HG03139 (cell line): ENCODE measurements around the gene TTC21A.

Source experiments
- ATAC-seq: cut with Tn5 transposase; IDR thresholded peaks from one replicate; pipeline ENCODE4 v1.9.1; 2021; ENCODE audit not compliant: unreplicated experiment

TTC21A gene

DNA sequence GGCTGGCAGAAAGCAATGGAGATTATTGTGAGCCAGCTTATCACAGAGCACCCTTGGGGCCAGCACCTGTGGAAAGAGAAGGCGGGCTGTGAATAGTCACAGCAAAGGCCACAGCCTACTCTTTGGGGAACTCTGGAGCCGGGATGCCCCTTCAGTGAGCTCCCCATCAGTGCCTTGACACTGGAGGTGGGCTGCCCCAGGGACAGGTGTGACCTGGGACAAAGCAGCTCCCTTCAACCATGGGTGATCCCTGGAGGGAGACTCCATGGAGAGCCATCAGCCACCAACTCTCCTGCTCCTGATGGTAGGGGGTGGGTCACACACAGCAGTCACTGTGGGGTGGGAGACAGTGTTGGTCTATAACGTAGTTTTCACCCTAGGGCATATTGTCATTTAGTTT lies 5.8 kb downstream of the TTC21A start:
- no peak for ATAC-seq

DNA sequence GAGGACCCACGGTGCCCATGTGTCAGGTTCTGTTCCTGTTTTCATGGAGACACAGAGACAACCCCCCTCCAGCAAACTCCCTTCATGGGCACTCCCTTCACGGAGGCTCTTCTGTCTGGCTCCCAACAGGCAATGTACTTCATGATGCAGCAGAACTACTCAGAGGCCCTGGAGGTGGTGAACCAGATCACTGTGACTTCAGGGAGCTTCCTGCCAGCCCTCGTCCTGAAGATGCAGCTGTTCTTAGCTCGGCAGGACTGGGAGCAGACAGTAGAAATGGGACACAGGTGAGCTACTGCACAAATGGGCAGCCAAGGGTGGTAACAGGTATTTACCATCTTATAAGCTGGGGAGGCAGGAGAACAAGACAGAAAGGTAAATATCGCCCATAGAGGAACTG lies 7.0 kb downstream of the TTC21A start:
- no peak for ATAC-seq

DNA sequence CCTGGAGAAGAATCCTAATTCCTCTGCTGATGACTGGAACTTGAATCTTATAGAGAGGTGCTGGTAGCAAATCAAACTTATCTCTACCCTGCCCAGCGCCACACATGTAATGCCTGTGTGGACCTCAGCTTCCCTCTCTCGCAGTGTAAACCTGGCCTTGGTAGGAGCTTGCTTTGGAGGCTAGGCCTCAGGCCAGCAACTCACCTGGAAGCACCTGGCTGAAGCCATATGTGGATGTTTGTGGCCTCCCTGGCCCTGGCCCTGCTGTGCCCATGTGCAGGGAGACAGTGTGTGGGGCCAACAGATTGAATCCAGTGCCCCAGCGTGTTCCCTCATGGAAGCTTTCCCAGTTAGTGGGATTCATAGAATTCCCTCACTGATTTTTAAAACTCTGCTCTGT lies 8.4 kb downstream of the TTC21A start:
- ATAC-seq: no peak

DNA sequence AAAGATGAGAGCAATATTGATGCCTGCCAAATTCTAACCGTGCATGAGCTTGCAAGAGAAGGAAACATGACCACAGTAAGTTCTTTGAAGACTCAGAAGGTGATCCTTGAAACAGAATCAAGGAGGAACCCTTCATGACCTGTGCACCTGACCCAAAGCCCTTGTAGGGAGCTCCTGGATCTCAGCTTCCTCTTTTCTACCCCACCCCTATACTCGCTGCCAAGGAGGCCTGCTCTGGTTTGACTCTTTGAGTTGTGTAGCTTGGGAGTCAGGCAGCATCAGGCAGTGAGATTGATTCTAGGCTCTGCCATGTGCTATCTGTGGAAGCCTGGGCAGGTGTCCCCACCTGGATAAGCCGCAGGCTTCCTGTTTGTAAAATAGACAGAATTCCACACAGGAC lies 10.6 kb downstream of the TTC21A start:
- ATAC-seq: no peak

DNA sequence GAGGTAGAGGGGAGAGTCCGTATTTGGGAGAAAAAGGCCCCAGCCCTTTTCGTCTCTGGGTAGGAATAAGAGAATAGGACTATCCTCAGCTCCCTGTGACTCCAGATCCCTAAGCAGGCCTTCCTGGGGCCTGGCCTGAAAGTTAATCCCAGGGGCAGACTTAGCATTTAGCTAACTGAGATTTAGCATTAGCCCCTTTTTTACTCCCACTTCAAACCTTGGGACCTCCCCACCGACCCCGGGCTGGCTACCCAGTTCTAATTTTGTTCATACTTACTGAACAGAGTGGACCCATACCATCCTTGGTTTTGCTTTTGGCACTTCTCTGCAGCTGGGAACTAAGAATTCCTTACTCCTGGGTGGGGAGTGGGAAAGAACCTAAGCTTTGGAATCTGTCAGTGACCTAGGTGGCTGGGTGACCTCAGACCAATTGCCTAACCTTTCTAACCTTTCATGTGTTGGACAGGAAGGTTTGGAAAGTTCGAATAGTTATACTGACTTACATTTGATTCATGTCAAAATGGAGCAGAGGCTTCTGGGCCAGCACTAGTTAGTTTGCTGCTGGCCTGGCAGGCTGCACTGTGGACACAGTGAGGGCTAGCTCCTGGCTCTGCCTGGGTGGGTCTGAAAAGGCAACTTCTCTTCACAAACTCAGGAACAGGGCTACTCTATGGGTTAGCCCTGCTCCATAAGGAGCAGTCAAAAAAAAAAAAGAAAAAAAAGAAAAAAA lies 11.6 kb downstream of the TTC21A start:
- ATAC-seq: no peak

DNA sequence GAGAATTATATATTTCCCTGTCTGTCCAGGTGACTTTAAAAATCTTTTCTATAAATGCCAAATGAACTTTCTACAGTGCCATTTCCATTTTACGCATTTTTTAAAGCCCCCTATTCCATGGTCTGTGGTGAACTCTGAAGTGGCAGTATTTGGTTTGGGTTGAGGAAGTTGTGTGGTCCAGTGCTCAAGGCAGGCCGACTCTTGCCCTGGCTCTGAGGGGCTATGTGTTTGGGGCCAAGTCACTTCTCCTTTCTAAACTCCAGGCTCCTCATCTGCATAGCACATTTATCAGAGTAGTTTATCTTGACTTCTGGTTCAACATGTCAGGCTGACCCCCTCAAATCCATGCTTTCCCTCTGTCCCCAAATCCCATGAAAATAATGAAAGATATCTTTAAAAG lies 14.1 kb downstream of the TTC21A start:
- ATAC-seq: no peak

DNA sequence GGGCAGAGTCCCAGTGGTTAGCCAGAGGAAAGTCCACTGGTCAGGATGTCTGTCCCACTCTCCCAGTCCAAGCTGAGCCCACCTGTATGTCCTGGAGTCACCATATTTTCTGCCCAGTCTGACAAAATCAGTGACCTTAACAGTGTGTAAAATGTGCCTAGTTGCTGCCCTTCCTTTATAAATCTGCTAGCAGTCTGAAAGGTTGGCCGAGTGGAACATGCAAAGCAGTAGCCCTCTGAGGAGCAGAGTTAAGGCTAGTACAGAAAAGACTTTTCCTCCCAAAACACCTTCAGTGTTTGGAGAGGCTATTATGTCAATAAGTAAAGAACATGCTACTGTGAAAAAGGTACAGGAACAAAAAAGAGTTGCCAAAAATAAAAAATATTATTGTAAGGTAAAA lies 15.3 kb downstream of the TTC21A start:
- ATAC-seq: no peak

DNA sequence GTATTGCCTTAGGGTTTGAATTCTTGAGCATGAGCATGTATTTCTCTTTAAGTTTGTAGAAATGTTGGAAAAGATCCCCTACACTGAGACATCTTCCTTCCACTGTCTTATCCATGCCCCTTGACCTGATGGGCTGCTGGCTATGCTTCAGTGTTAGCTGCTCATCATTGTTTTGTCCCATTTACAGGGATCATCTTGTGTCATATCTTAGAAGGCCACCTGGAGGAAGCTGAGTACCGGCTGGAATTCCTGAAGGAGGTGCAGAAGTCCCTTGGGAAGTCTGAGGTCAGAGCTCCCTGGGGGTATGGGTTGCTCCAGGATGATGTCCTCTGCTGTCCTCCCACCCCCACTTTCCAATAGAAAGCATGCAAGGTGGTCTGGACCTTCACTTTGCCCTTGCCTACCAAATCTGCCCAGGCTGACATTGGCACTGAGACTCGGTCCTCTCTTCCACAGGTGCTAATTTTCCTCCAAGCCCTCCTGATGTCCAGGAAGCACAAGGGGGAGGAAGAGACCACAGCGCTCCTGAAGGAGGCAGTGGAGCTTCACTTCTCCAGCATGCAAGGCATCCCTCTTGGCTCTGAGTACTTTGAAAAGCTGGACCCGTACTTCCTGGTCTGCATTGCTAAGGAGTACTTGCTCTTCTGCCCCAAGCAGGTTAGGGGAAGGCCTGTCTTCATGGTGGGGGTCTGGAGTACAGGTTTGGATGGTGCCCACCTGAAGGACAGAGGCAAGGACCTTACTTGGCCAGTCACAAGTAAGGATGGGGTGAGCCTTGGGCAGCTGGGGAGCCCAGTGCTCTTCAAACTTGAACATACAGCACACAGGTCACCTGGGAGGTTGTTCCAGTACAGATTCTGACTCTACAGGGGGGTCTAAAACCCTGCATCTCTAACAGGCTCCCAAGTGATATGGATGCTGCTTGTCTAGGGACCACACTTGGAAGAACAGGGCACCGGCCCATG lies 17.7 kb downstream of the TTC21A start:
- no peak for ATAC-seq

DNA sequence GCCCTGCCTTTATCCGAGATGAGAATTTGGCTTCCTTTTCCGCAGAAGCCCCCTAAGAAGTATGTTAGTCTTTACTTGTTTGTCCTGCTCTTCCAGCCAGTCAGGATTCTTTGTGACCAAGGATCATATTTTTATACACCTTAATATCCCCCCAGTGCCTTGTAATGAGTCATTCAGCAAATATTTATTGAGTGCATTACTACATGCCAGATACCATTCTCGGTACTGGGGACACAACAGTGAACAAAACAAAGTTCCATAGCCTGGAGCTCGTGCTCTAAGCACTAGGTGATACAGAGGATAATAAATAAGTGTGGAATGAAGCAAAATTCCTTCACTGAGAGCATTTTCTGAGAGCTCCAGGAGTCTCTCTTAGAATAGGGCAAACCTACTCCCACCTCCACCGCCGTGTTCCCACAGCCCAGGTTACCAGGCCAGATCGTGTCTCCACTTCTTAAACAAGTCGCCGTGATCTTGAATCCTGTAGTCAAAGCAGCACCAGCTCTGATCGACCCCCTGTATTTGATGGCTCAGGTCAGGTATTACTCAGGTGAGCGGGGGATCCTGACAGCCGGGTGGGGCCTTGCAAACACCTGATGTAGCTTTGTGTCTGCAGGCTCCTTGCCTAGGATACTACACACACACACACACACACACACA lies 18.5 kb downstream of the TTC21A start:
- no peak for ATAC-seq

DNA sequence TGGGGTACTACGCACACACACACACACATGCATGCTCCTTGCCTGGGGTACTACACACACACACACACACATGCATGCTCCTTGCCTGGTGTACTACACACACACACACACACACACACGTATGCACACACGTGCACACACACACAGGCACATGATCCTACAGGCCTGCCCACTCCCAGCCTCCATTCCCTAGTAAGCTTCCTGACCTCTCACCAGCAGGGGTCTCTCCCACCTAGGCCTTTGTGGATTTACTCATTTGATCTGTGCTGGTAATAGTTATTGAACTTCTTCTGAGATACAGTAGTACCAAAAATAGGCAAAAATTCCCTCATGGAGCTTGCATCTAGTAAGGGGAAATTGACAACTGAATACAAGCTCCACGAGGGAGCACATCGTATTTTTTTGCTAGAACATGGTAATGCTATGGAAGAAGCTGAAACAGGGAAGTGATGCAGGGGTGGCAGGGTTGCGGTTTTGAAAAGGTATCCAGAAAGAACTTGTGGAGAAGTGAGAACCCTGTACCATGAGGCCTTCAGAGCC lies 19.1 kb downstream of the TTC21A start:
- ATAC-seq: no peak

DNA sequence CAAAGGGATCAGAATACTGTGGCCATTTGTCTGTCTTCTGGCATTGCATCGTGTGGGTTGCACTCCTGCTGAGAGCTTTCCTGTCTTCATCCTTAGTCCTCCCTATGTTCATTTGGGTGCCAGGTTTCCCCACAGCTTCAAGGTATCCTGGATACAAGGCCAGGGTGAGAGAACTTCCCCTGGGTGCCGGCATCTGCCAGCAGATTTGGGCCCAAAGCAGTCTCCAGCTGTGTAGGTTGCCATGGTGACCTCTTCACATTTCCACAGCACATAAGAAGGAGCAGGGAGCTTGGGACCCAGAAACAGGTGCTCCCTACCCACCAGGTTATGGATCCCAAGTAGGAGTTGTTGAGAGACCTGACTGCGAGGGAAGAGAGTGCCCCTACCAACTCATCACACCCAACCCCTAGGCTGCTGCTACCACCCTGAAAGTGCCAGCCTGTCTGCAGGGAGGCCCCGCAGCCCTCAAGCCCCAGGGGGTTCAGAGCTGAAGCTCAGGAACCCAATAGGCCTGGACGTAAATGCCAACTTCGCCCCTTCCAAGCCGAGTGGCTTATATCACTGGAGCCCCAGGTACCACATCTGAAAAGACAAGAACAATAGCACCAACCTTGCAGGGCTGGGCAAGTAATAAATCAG lies 19.9 kb downstream of the TTC21A start:
- ATAC-seq: no peak

DNA sequence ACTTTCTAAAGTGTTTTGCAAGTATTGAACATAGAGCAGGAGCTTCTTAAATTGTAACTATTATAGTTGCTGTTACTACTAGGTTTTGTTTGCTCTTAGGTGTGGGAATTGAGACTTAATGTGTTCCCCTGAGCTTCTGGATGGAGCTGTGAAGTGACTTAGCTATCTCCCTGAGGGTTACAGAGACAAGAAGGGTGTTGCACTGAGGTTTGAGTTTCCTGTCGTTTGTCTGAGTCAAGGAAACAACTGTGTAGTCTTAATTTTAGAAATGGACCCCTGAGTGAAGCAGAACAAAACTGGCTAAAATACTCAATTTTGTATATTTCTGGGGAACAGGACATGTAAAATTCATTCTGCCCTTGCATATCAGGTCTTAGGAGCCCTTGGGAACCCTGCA lies 20.4 kb downstream of the TTC21A start:
- ATAC-seq: no peak

DNA sequence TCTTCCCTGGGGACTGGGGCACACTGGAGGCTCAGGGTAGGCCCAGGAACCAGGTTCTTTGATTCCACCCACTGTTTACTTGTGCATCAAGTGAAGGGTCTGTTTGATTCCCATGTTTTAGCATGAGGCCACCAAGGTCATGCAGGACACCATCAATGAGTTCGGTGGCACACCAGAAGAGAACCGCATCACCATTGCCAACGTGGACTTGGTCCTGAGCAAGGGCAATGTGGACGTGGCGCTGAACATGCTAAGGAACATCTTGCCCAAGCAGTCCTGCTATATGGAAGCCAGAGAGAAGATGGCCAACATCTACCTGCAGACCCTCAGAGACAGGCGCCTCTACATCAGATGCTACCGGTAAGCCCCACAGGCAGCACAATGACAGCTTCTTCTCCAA lies 21.5 kb downstream of the TTC21A start:
- no peak for ATAC-seq

DNA sequence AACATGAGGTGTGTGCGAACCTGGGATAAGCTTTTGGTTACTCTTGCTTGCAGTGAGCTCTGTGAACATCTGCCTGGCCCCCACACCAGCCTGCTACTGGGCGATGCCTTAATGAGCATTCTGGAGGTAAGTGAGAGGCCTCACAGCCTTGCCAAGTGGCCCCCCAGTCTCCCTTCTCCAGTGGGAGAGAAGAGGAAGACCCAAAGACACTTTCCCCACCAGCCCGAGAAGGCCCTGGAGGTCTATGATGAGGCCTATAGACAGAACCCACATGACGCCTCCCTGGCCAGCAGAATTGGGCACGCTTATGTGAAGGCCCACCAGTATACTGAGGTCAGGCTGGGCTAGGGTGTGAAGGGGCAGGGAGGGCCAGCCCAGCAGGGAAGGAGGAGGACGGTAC lies 22.5 kb downstream of the TTC21A start:
- no peak for ATAC-seq

DNA sequence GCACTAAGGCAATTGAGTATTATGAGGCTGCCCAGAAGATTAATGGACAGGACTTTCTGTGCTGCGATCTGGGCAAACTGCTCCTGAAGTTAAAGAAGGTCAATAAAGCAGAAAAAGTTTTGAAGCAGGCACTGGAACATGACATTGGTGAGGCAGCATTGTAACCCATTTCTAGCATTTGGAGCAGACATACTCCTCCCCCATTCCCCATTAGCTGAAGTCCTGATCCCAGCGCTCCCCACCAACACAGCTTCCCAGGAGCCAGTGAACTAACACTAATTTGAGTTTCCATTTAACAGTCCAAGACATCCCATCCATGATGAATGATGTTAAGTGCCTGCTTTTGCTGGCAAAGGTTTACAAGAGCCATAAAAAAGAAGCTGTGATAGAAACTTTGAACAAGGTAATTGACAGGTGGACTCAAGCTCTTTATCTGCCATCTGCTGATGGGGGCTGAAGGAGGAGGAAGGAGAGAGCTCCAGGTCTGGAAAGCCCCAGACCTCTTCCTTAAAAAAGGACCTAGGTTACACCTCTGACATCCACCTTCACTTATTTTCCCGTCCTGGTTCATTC lies 23.3 kb downstream of the TTC21A start:
- ATAC-seq: no peak

DNA sequence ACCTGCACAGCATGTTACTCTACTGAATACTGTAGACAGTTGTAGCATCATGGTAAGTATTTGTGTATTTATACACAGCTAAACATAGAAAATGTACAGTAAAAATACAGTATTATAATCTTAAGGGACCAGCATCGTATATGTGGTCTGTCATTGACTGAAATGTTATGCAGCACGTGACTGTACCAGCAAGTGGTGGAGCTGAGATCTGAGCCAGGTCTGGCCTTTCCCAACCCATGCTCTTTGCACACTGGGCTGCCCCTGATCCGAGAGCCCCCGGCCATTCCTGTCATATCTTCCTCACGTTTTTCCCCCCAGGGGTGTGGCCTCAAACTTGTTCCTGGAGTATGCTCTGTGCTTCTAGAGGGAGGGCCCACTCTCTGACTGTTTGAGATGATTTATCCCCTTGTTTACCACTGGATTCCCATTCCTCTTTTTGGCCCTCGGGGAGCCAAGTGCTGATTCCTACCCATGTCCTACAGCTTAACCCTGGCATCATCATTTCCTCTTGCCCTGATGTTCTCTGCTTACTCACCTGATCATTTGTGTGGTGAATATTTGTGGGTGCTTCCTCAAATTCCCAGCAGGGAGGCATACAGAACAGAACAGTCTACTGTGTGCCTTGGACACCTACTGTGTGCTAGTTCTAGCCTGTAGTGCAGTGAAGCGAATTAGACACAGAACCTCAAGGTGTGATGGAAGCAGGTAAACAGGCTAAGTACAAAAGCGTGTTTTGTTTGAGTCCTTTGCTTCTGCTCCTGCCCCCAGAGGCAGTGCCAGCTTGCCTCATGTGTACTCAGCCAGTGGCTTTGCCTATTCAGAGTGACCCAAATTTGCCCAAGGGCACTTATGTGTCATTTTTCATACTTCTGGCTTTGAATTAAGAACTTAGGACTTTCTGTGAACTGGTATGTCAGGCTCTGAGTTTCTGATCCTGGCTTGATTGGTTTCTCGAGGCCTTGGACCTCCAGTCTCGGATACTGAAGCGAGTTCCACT lies 24.9 kb downstream of the TTC21A start:
- ATAC-seq: no peak

DNA sequence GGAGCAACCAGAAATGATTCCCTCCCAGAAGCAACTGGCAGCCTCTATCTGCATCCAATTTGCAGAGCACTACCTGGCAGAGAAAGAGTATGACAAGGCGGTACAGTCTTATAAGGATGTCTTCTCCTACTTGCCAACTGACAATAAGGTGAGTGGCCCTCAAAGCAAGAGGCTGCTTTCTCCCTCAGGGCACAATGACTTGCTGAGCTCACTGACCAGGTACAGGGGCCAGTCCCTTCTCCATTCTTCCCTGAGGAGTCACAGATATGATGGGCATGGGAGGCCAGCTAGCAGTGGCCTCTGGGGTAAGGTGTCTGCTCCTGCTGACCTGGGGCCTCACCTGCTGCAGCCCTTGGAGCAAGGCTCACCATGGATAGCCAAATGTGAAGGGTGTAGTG lies 25.6 kb downstream of the TTC21A start:
- ATAC-seq: no peak

DNA sequence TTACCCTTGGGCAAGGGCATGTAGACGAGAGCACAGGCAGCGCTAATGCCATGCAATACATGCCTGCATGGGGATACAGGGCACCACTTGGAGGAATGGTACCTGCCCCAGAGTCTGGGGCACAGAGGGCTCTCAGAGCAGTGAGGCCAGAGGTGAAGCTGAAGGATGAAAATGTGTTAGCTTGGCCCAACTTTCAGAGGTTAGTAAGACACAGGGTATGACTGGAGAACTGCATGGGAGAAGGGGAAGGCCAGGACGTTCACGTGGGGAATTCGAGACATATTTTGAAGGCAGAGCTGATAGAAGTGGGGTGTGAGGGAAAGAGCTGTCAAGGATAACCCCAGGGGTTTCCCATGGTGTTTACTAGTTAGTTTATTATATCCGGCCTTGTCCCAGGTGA lies 26.3 kb downstream of the TTC21A start:
- no peak for ATAC-seq

DNA sequence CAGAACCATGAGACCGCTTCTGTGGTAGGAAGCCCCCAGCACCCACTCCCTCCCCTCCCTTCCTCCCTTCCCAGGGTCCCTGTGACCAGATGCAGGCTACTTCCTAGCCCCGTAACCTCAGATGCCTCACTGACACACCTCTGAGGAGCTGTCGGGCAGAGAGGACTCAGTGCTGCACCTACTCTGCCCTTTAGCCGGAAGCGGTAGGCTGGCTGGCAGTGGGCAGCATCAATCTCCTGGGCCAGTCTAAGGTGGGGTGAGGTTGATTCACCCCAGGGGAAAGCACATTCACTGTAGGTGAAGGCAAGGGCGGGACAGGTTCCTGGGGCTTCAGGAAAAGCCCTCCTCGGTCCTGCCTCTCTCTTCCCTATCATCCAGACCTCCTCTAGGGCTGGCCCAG lies 26.8 kb downstream of the TTC21A start:
- ATAC-seq: no peak
